GM19372 (cell line): ENCODE results near the gene IFNA4.
"Not testable (repeated sequence)": the region's sequence is repeated elsewhere in the genome, so short reads cannot be mapped to it uniquely, and the experiment has no call there.

Experiments used
- ATAC-seq: cut with Tn5 transposase; IDR thresholded peaks from one replicate; pipeline ENCODE4 v1.9.1; 2021; ENCODE audit warnings: mild to moderate bottlenecking, low read depth, moderate library complexity; ENCODE audit not compliant: unreplicated experiment

The IFNA4 gene

GRCh38 chr9:21187487-21187886 is at the start of gene IFNA4:
Gene IFNA4, minus strand, starts transcription at chr9:21187587. Its CDS starts 56 bp downstream, at chr9:21187531.
- ATAC-seq, result not testable (repeated sequence)

- ATAC-seq, result not testable (repeated sequence)
These were observed 49.0 kb upstream of the IFNA4 start for GRCh38 chr9:21236360-21236714.

DNA sequence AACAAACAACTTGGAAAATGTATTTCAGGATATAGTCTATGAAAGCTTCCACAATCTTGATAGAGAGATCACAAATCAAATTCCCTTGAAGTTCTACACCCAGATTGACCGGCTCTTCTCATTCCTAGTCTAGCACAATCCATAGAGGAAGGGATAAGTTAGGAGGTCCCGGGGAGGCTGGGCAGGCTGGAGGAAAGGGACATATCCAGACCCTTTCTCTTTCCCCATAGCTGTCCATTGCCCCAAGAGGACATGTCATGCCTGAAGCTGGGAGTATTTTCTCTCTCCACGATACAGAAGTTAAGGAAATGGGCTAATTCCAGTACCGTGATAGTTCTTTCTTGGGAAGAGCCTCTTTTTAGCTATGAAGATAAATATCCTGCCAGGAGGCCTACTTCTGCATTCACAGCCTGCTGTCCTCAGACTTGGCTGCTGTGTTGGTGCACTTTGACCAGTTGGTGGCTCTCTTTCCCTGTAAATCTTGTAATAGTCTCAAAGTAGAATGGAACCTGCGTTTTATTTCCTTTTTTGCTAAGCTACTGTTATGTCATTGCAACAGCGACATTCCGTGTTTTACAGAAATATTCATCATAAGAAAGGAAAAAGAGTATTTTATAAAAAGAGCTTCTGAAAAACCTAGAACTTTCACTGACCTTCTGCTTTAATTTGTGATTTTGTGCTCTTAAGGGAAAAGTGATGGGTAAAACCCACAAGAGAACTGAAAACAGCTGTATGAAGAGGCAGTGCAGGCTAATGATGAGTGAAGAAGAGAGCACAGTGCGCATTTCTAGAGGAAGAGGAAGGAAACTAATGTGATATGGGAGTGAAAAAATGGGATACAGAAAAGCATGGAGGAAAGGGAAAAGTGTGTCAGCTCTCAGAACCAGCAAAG is 48.3 kb upstream of the IFNA4 start:
- ATAC-seq, result peak; percentile 82

- no peak for ATAC-seq
These were observed 46.8 kb upstream of the IFNA4 start for GRCh38 chr9:21234153-21234687.

- no peak for ATAC-seq
These were observed 45.9 kb upstream of the IFNA4 start for GRCh38 chr9:21233258-21233657.

DNA sequence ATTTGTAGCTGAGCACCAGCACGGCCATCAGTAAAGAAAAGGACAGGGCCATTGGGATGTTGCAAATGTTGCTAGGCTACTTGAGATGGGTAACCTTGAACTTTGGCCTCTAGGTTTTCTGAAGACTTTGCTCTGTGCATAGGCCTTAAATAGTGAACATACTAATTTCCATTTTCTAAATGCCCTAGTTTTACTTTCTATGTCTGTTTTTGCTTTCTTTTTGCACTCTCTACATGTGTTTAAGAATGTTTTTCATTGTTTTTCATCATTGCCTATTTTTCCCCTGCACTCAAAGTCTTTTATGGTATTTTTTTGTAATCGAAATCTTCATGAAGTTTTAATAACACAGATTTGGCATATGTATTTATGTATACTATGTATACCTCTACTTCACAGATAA is 40.7 kb upstream of the IFNA4 start, which contains the start of gene IFNA17:
Gene IFNA17 (minus strand): TSS at position 101 of the 400 bp plus-strand sequence. CDS start 49 bp downstream, at position 52.
- ATAC-seq, result no peak

GRCh38 chr9:21217211-21217610 is 29.8 kb upstream of the IFNA4 start, which contains the start of gene IFNA16:
Gene IFNA16, minus strand, starts transcription at chr9:21217311. Its CDS starts 6 bp downstream, at chr9:21217305.
- not testable (repeated sequence) for ATAC-seq

DNA sequence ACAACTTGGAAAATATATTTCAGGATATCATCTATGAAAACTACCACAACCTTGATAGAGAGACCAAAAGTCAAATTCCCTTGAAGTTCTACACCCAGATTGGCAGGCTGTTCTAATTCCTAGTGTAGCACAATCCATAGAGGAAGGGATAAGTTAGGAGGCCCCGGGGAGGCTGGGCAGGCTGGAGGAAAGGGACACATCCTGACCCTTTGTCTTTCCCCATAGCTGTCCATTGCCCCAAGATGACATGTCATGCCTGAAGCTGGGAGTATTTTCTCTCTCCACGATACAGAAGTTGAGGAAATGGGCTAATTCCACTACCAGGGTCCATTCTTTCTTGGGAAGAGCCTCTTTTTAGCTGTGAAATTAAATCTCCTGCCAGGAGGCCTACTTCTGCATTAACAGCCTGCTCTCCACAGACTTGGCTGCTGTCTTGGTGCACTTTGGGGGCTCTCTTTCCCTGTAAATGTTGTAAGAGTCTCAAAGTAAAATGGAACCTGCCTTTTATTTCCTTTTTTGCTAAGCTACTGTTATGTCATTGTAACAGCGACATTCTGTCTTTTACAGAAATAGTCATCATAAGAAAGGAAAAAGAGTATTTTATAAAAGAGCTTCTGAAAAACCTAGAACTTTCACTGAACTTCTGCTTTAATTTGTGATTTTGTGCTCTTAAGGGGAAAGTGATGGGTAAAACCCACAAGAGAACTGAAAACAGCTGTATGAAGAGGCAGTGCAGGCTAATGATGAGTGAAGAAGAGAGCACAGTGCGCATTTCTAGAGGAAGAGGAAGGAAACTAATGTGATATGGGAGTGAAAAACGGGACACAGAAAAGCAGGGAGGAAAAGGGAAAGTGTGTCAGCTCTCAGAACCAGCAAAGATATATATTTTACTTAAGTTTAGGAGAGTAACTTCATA is 26.3 kb upstream of the IFNA4 start:
- ATAC-seq, result not testable (repeated sequence)

- ATAC-seq, result not testable (repeated sequence)
These were observed 24.8 kb upstream of the IFNA4 start for GRCh38 chr9:21212160-21212559.

DNA sequence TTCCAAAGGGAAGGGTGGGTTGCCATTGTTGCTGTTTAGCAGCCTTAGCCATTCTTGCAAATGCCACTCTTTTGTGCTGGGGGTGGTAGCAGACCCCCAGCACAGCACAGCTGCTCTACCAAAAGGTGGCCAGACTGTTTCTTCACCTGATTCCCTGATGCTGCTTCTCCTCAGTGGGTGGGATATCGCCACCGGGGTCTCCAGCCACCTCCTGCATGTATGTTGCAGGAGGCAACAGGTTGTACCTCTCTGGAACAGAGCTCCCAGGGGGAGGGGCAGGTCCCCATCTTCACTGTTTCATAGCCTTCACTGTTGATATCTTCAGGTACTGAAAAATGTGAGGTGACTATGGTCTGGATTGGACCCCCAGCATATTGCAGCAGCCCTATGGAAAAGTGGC is 23.4 kb upstream of the IFNA4 start:
- not testable (repeated sequence) for ATAC-seq

- no peak for ATAC-seq
These were observed 22.9 kb upstream of the IFNA4 start for GRCh38 chr9:21210311-21210710.

DNA sequence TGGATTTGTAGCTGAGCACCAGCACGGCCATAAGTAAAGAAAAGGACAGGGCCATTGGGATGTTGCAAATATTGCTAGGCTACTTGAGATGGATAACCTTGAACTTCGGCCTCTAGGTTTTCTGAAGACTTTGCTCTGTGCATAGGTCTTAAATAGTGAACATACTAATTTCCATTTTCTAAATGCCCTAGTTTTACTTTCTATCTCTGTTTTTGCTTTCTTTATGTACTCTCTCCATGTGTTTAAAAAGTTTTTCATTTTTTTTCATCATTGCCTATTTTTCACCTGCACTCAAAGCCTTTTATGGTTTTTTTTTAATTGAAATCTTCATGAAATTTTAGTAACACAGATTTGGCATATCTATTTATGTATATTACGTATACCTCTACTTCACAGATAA is 19.7 kb upstream of the IFNA4 start, which contains the start of gene IFNA10:
Gene IFNA10 (minus strand): TSS at position 101 of the 400 bp plus-strand sequence. CDS start 46 bp downstream, at position 55.
- ATAC-seq, result not testable (repeated sequence)

- no peak for ATAC-seq
These were observed 17.8 kb upstream of the IFNA4 start for GRCh38 chr9:21205204-21205603.

GRCh38 chr9:21202105-21202504 is 14.7 kb upstream of the IFNA4 start, which contains the start of gene IFNA7:
Gene IFNA7, minus strand, starts transcription at chr9:21202205. Its CDS starts 40 bp downstream, at chr9:21202165.
- ATAC-seq, result not testable (repeated sequence)

DNA sequence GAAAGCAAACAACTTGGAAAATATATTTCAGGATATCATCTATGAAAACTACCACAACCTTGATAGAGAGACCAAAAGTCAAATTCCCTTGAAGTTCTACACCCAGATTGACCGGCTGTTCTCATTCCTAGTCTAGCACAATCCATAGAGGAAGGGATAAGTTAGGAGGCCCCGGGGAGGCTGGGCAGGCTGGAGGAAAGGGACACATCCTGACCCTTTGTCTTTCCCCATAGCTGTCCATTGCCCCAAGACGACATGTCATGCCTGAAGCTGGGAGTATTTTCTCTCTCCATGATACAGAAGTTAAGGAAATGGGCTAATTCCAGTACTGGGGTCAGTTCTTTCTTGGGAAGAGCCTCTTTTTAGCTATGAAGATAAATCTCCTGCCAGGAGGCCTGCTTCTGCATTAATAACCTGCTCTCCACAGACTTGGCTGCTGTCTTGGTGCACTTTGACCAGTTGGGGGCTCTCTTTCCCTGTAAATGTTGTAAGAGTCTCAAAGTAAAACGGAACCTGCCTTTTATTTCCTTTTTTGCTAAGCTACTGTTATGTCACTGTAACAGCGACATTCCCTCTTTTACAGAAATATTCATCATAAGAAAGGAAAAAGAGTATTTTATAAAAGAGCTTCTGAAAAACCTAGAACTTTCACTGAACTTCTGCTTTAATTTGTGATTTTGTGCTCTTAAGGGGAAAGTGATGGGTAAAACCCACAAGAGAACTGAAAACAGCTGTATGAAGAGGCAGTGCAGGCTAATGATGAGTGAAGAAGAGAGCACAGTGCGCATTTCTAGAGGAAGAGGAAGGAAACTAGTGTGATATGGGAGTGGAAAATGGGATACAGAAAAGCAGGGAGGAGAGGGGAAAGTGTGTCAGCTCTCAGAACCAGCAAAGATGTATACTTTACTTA is 7.7 kb upstream of the IFNA4 start:
- ATAC-seq, result peak; percentile 96

- ATAC-seq, result peak; percentile 79
These were observed 4.3 kb downstream of the IFNA4 start for GRCh38 chr9:21182810-21183736.

- ATAC-seq, result no peak
These were observed 12.7 kb downstream of the IFNA4 start for GRCh38 chr9:21174671-21175070.

- ATAC-seq, result no peak
These were observed 15.2 kb downstream of the IFNA4 start for GRCh38 chr9:21172156-21172555.
